Cardiac muscle cell (in vitro differentiated cells and primary cell): ENCODE measurements around the gene TXNRD2. TPM values are rescaled to one million over a fixed set of nuclear protein-coding genes. Genes with fewer than 3 reads are reported as not detected.

Experiments used
- DNase-seq, 2 donors: peaks; one replicate each; pipeline versions ENCODE4 v3.0.0 to v3.0.0-alpha.2; 2010 to 2017; ENCODE audit warnings: low read depth in 1 of 2, low spot score in 1 of 2
- H3K27ac ChIP-seq: fragments of 200-600 bp; sonication (generic); 2 replicates; pipeline ENCODE4 v1.5.1; 2016
- H3K27me3 ChIP-seq: fragments of 200-600 bp; sonication (generic); 2 replicates; pipeline ENCODE4 v1.6.0; 2016; ENCODE audit warnings: control low read depth
- H3K36me3 ChIP-seq: fragments of 200-600 bp; sonication (generic); 2 replicates; pipeline ENCODE4 v1.5.1; 2016; ENCODE audit warnings: control low read depth
- H3K4me1 ChIP-seq: fragments of 200-600 bp; sonication (generic); 2 replicates; pipeline ENCODE4 v1.8.1; 2017; ENCODE audit warnings: low read depth, mild to moderate bottlenecking, mixed run types
- H3K4me3 ChIP-seq: fragments of 200-600 bp; sonication (generic); 2 replicates; pipeline ENCODE4 v1.5.1; 2016; ENCODE audit warnings: mild to moderate bottlenecking
- H3K9me3 ChIP-seq: fragments of 200-600 bp; sonication (generic); 2 replicates; pipeline ENCODE4 v1.5.1; 2017; ENCODE audit warnings: low read depth, mild to moderate bottlenecking, control low read depth
- polyA plus RNA-seq: library from polyadenylated mRNA; unstranded; fragments of >200 nt; fragmentation: Nextera tagmentation; extraction: Ambion mirVana; gene quantifications from 2 replicates; pipeline ENCODE4 v1.2.1, GENCODE V29; 2016
- total RNA-seq: library from RNA; depleted of rRNA; stranded (reverse); fragments of >200 nt; gene quantifications from 2 replicates; pipeline ENCODE4 v1.2.3, GENCODE V29; 2016
- TF ChIP-seq, protein P1 (sequence below): IDR thresholded peaks from 2 replicates; pipeline ENCODE4 v1.5.1; 2012; ENCODE audit warnings: low read depth, mild to moderate bottlenecking, low read length

The TXNRD2 gene
- total and polyA plus RNA-seq, 2 experiments from 2014 or later = 15.6 to 21.2 TPM

GRCh38 chr22:19849835-19850762, 91.5 kb downstream of the TXNRD2 start:
- no peak overlapping the region for H3K27ac ChIP-seq
- DNase-seq = no peak
- H3K4me3 ChIP-seq = no peak overlapping the region
- H3K4me1 ChIP-seq = peaks cover 8% of the 10 kb centered on the region
- H3K9me3 ChIP-seq = no peaks in the 10 kb centered on the region
- no peaks in the 10 kb centered on the region for H3K27me3 ChIP-seq
- TF ChIP-seq, protein P1, sequence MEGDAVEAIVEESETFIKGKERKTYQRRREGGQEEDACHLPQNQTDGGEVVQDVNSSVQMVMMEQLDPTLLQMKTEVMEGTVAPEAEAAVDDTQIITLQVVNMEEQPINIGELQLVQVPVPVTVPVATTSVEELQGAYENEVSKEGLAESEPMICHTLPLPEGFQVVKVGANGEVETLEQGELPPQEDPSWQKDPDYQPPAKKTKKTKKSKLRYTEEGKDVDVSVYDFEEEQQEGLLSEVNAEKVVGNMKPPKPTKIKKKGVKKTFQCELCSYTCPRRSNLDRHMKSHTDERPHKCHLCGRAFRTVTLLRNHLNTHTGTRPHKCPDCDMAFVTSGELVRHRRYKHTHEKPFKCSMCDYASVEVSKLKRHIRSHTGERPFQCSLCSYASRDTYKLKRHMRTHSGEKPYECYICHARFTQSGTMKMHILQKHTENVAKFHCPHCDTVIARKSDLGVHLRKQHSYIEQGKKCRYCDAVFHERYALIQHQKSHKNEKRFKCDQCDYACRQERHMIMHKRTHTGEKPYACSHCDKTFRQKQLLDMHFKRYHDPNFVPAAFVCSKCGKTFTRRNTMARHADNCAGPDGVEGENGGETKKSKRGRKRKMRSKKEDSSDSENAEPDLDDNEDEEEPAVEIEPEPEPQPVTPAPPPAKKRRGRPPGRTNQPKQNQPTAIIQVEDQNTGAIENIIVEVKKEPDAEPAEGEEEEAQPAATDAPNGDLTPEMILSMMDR = no peak
- peaks cover 10% of the 10 kb centered on the region for H3K36me3 ChIP-seq

- DNase-seq = no peak
- Histone ChIP-seq H3K27me3 (peaks cover 4% of the 10 kb centered on the region), H3K36me3 (peaks cover 10% of the 10 kb centered on the region), H3K4me1 (peaks cover 6% of the 10 kb centered on the region), H3K9me3 (no peaks in the 10 kb centered on the region), H3K4me3 (no peak overlapping the region), H3K27ac (no peak overlapping the region)
- TF ChIP-seq, protein P1 = no peak
Measured at GRCh38 chr22:19848298-19849224, 93.1 kb downstream of the TXNRD2 start.

- DNase-seq = no peak
- peaks cover 10% of the 10 kb centered on the region for H3K36me3 ChIP-seq
- no peak overlapping the region for H3K27ac ChIP-seq
- H3K9me3 ChIP-seq = no peaks in the 10 kb centered on the region
- peaks cover 11% of the 10 kb centered on the region for H3K4me1 ChIP-seq
- TF ChIP-seq, protein P1 = no peak
- no peak overlapping the region for H3K4me3 ChIP-seq
- peaks cover 4% of the 10 kb centered on the region for H3K27me3 ChIP-seq
Measured at GRCh38 chr22:19847345-19847632, 94.3 kb downstream of the TXNRD2 start.

DNA sequence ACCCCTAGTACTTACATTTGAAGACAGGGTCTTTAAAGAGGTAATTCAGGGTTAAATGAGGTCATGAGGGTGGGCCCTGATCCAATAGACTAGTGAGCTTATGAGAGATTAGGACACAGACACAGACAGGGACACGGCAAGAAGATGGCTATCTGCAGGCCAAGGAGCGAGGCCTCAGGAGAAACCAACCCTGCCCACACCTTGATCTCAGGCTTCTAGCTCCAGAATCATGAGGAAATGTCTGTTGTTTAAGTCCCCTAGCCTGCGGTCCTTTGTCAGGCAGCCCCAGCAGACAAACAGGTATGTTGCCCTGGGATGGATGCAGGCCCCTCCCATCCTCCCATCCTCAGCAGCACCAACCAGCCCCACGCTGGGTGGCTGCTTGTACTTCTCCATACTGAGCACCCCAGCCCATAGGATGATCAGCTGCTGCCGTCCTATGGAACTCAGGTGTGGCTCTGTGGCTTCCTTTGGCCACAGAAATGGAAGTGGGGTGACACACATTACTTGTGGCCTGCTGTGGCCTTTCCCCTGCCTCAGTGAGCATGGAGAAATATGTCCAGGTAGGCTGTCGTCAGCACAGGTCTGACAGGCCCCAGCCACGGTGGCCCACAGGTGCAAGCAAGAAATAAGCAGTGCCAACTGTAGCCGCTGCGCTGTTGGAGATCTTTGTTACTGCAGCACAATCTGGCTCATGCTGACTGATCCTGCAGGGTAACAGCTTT, 94.8 kb downstream of the TXNRD2 start:
- H3K27me3 ChIP-seq = peaks cover 4% of the 10 kb centered on the region
- H3K9me3 ChIP-seq = no peaks in the 10 kb centered on the region
- TF ChIP-seq, protein P1 = no peak
- H3K27ac ChIP-seq = no peak overlapping the region
- H3K4me3 ChIP-seq = no peak overlapping the region
- H3K36me3 ChIP-seq = peaks cover 7% of the 10 kb centered on the region
- peaks cover 13% of the 10 kb centered on the region for H3K4me1 ChIP-seq
- no peak for DNase-seq

- Histone ChIP-seq H3K4me3 (no peak overlapping the region), H3K4me1 (peaks cover 13% of the 10 kb centered on the region), H3K9me3 (no peaks in the 10 kb centered on the region), H3K36me3 (peaks cover 2% of the 10 kb centered on the region), H3K27ac (no peak overlapping the region), H3K27me3 (peaks cover 7% of the 10 kb centered on the region)
- no peak for DNase-seq
- TF ChIP-seq, protein P1 = no peak
Measured at GRCh38 chr22:19845054-19845722, 96.4 kb downstream of the TXNRD2 start.
